ENCODE results near the gene C10orf95. TPM values are rescaled to one million over a fixed set of nuclear protein-coding genes. Genes with fewer than 3 reads are reported as not detected.

The C10orf95 gene
- total and polyA plus RNA-seq, 2 donors (not counting 3 experiments of a cell fraction or from before 2014, with no cell fraction given), result 0.08 TPM; not detected in 1

DNA sequence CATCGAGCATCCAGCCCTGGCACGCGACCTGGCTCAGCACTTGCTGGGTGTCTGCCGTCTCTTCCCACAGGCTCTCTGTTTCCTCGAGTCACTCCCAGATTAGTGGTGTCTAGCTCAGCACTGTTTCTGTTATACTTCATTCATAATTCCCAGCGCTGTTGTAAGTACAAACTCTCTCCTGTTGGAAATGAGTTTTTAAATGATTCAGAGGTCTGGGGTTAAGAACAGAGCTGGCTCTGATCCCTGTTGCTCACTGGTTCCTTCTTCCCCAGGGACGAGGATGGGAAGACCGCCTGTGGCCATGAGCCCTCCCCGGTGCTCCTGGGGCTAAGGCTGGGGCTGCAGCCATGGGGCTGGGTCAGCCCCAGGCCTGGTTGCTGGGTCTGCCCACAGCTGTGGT lies 17.3 kb upstream of the C10orf95 start:
- no peaks in the 10 kb centered on the region for H3K79me2 ChIP-seq (ENCODE audit: control insufficient read depth, insufficient read depth, low read length)
- H3K9me3 ChIP-seq (replicated peaks; ENCODE audit: control insufficient read depth, insufficient read depth, low read length), result no peaks in the 10 kb centered on the region
- DNase-seq (ENCODE audit: low read depth, low spot score) (no peak), FAIRE-seq (no peak)
- ChIA-PET POLR2A (no interaction called here), CTCF (interaction anchor here (1.2 to 1.9 kb wide), 3 partner anchors 10 to 47 kb away, joined by 3 to 7 read pairs (median 4); no protein-coding TSS in a partner anchor)
- H3K9ac ChIP-seq (replicated peaks; ENCODE audit: extremely low read depth, insufficient read depth, low read length), result no peak overlapping the region
- TF ChIP-seq POLR2AphosphoS5 (IDR thresholded peaks at IDR 0.05; ENCODE audit: insufficient read depth, low read depth, low read length) (no peak), POLR2A (IDR thresholded peaks at IDR 0.05; ENCODE audit: low read depth, low read length) (no peak), JUN (IDR thresholded peaks at IDR 0.05; ENCODE audit: borderline replicate concordance, insufficient read depth, insufficient read length, low read depth) (no peak), MYC (IDR thresholded peaks at IDR 0.05; ENCODE audit: low read depth, low read length) (no peak), EZH2 (IDR thresholded peaks at IDR 0.05; ENCODE audit: borderline replicate concordance, low read depth, low read length, severe bottlenecking) (no peak), CTCF (IDR thresholded peaks at IDR 0.05; ENCODE audit: extremely low read depth in 1 of 2, insufficient read depth in 1 of 2, low read depth in 1 of 2, low read length in 2 of 2) (no peak), GATA2 (IDR thresholded peaks at IDR 0.05; ENCODE audit: insufficient read depth, insufficient read length, low read depth, low read length) (no peak), FOS (IDR thresholded peaks at IDR 0.05; ENCODE audit: borderline replicate concordance, insufficient read depth, low read length) (no peak)
- TF ChIP-seq, protein P1, sequence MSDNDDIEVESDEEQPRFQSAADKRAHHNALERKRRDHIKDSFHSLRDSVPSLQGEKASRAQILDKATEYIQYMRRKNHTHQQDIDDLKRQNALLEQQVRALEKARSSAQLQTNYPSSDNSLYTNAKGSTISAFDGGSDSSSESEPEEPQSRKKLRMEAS (IDR thresholded peaks at IDR 0.05; ENCODE audit: insufficient read depth, insufficient read length), result no peak
- no peaks in the 10 kb centered on the region for H3K9me1 ChIP-seq (replicated peaks; ENCODE audit: control insufficient read depth, extremely low read depth, insufficient read depth, low read length)
- BruUV-seq (replicated peaks), result no TSS peak
- H3K36me3 ChIP-seq (ENCODE audit: control insufficient read depth in 2 of 2, extremely low read depth in 1 of 2, insufficient read depth in 2 of 2, low read length in 2 of 2), result no peaks in the 10 kb centered on the region
- dilution Hi-C loops (cut with MboI; ENCODE audit: extremely low pct_ligation_motif_present, low sequenced_read_pairs) (no loop called here), intact Hi-C loops (cut with micrococcal nuclease) (no loop called here)
- no peaks in the 10 kb centered on the region for H3K27me3 ChIP-seq (ENCODE audit: control insufficient read depth in 2 of 2, insufficient read depth in 2 of 2, low read length in 2 of 2)
- no peak overlapping the region for H3K27ac ChIP-seq (ENCODE audit: insufficient read depth, low read depth, low read length)
- no peaks in the 10 kb centered on the region for H4K20me1 ChIP-seq (replicated peaks; ENCODE audit: control insufficient read depth, extremely low read depth, insufficient read depth, low read length)
- no peaks in the 10 kb centered on the region for H3K4me1 ChIP-seq (ENCODE audit: control insufficient read depth, extremely low read depth, insufficient read depth, low read length)
- no peak overlapping the region for H2AFZ ChIP-seq (ENCODE audit: low read depth, low read length)
- no peak overlapping the region for H3K4me3 ChIP-seq (replicated peaks in 1 of 3; ENCODE audit: insufficient read depth in 1 of 3, low read depth in 1 of 3, low read length in 3 of 3)
- H3K4me2 ChIP-seq (ENCODE audit: insufficient read depth, low read length), result no peak overlapping the region
